ENCODE results near the gene USP38.
"Not testable (repeated sequence)": the region's sequence is repeated elsewhere in the genome, so short reads cannot be mapped to it uniquely, and the experiment has no call there.

The USP38 gene

DNA sequence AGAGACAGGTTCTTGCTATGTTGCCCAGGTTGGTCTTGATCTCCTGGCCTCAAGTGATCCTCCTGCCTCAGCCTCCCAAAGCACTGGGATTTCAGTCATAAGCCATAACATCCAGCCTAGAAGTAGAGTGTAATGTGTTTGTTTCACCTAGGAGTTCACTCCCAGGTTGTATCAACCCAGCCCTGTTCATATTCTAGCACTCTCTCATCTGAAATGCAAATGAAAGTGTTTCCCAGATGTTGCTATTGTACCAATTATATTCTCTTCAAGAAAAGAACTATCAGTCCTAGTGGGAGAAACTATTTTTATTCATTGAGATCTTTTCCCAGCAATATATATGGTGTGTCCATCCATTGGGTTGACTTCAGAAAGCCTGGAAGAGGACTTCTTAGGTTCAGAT is 72.6 kb downstream of the USP38 start:
- Histone ChIP-seq H3K27ac (ENCODE audit: low read length) (no peak overlapping the region), H3K4me1 (ENCODE audit: control insufficient read depth, insufficient read depth, low read length) (no peaks in the 10 kb centered on the region), H3K36me3 (ENCODE audit: control insufficient read depth, insufficient read depth, low read length) (no peaks in the 10 kb centered on the region), H3K27me3 (ENCODE audit: control insufficient read depth, insufficient read depth, low read length) (no peaks in the 10 kb centered on the region), H3K9me3 (ENCODE audit: control insufficient read depth, insufficient read depth, low read length) (no peaks in the 10 kb centered on the region), H3K4me3 (ENCODE audit: low read length) (no peak overlapping the region)
- DNase-seq (ENCODE audit: low read depth, low spot score) = no peak

DNA sequence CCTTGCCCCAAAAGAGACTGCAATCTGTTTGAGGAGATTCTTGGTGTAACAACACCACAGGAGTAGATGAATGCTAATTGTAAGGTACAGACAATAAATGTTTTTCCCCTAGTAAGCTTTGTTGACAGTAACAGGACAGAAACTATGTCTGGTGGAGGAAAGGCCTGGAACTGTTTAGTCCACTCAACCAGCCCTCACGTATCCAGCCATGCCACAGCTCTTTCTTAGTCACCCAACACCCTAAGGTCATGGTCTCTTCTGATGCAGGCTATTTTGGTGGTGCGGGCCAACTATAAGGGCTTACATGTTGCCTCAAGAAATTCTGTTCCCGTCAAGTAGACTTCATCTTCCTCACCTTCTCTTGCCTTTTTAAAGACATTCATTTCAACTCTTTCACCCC is 76.0 kb downstream of the USP38 start:
- Histone ChIP-seq H3K9me3 (ENCODE audit: control insufficient read depth, insufficient read depth, low read length) (no peaks in the 10 kb centered on the region), H3K36me3 (ENCODE audit: control insufficient read depth, insufficient read depth, low read length) (no peaks in the 10 kb centered on the region), H3K4me1 (ENCODE audit: control insufficient read depth, insufficient read depth, low read length) (no peaks in the 10 kb centered on the region), H3K27ac (ENCODE audit: low read length) (no peak overlapping the region), H3K27me3 (ENCODE audit: control insufficient read depth, insufficient read depth, low read length) (no peaks in the 10 kb centered on the region), H3K4me3 (ENCODE audit: low read length) (no peak overlapping the region)
- DNase-seq (ENCODE audit: low read depth, low spot score) = no peak
- WGBS (ENCODE audit: insufficient coverage, insufficient read length) = no CpG with 5 or more reads among the region's 3 CpGs

DNA sequence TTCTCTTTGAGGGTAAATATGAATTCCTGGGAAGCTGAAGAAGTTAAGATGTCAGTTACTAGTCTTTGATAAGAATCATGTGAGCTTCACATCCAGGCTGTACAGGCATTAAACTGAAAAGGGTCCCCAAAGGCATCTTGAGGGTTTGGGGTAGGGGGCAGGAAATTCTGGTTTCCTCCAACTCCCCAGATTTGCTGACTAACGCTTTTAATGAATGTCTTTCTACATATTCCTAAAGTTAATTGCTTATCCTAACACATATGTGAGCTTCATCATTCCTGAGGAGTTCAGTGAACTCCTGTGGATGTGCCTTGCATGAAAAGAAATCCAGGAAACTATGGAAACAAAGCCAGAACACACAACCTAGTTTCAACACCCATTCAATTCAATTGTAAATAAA is 78.1 kb downstream of the USP38 start:
- no CpG with 5 or more reads among the region's 1 CpG for WGBS (ENCODE audit: insufficient coverage, insufficient read length)
- DNase-seq (ENCODE audit: low read depth, low spot score) = no peak
- H3K36me3 ChIP-seq (ENCODE audit: control insufficient read depth, insufficient read depth, low read length) = no peaks in the 10 kb centered on the region
- H3K4me1 ChIP-seq (ENCODE audit: control insufficient read depth, insufficient read depth, low read length) = no peaks in the 10 kb centered on the region
- H3K4me3 ChIP-seq (ENCODE audit: low read length) = no peak overlapping the region
- H3K9me3 ChIP-seq (ENCODE audit: control insufficient read depth, insufficient read depth, low read length) = no peaks in the 10 kb centered on the region; the same call in 1 of the 2 replicates
- no peak overlapping the region for H3K27ac ChIP-seq (ENCODE audit: low read length)
- no peaks in the 10 kb centered on the region for H3K27me3 ChIP-seq (ENCODE audit: control insufficient read depth, insufficient read depth, low read length)

DNA sequence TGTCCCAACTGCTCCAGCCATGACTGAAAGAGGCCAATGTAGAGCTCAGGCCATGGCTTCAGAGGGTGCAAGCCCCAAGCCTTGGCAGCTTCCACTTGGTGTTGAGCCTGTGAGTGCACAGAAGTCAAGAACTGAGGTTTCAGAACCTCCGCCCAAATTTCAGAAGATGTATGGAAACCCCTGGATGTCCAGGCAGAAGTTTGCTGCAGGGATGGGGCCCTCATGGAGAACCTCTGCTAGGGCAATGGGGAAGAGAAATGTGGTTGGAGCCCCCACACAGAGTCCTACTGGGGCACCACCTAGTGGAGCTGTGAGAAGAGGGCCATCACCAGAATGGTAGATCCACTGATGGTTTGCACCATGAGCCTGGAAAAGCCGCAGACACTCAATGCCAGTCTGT is 83.0 kb downstream of the USP38 start:
- not testable (repeated sequence) for H3K27me3 ChIP-seq (ENCODE audit: control insufficient read depth, insufficient read depth, low read length); H3K9me3 ChIP-seq (ENCODE audit: control insufficient read depth, insufficient read depth, low read length); H3K27ac ChIP-seq (ENCODE audit: low read length); H3K4me3 ChIP-seq (ENCODE audit: low read length); H3K4me1 ChIP-seq (ENCODE audit: control insufficient read depth, insufficient read depth, low read length); H3K36me3 ChIP-seq (ENCODE audit: control insufficient read depth, insufficient read depth, low read length); DNase-seq (ENCODE audit: low read depth, low spot score)
- no CpG with 5 or more reads among the region's 2 CpGs for WGBS (ENCODE audit: insufficient coverage, insufficient read length)

DNA sequence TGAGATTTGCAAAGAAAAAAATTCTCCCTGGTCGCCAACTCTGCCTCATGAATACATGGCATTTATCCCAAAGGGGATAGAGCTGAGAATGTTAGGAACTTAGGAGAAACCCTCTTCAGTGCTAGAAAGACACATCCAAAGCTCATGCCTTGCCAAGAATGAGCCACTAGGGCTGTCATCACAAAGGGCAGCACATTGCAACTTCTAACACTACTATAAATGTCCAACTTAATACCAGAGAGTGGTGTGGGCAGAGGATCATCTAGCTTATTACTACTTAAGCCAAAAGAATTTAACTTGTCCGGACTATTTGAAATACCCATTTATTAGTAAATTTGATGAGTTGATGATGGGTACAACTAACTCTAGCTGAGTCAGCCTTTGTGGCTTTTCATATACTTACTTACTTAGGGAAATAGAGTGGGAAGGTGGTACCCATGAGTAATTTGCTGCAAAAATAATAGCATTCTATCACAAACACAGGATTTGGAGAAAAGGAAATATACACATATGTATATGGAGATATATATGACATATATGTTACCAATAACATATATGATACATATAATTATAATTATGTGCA is 85.6 kb downstream of the USP38 start:
- Histone ChIP-seq H3K27ac (ENCODE audit: low read length) (no peak overlapping the region), H3K4me1 (ENCODE audit: control insufficient read depth, insufficient read depth, low read length) (no peaks in the 10 kb centered on the region), H3K4me3 (ENCODE audit: low read length) (no peak overlapping the region), H3K9me3 (ENCODE audit: control insufficient read depth, insufficient read depth, low read length) (no peaks in the 10 kb centered on the region; the same call in 1 of the 2 replicates), H3K27me3 (ENCODE audit: control insufficient read depth, insufficient read depth, low read length) (no peaks in the 10 kb centered on the region), H3K36me3 (ENCODE audit: control insufficient read depth, insufficient read depth, low read length) (no peaks in the 10 kb centered on the region)
- no peak for DNase-seq (ENCODE audit: low read depth, low spot score)
- WGBS (ENCODE audit: insufficient coverage, insufficient read length) = no CpG with 5 or more reads among the region's 2 CpGs

Data from iPS DF 6.9 (cell line).